ENCODE measurements around the gene CPOX.
A peak's percentile ranks its signal among the peaks of the same experiment; 100 is the strongest.

The CPOX gene

DNA sequence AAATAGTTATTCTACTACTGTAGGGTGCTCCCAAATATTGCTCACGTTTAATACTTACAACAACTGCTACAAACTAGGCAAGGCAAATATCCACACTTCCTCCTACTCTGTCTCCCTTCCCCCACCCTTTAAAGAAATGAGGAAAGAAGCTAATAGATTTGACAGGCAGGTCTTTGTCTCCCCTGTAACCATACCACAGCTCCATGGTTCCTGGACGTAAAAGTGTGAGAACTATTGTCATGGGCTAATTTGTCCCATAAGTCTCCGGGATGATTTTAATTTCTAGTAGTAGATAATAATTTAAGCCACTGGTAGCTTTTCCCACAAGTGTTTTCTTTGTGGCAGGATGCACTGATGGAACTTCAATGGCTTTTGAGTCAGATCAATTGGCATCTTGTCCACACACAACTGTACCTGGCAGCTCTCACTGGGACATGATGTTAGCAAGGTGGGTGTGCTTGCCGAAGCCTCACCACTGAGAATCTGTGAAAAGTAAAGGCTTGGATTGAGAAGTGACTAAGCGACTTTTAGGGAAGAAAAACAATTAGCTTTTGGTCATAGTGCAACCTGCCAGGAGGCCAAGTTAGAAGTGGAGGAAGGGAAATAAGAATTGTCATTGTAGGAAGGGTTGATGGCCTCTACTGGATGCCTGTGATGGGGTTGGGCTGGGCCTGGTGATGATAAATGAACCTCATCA is 1.4 kb upstream of the CPOX start:
- DNase-seq = no peak

DNA sequence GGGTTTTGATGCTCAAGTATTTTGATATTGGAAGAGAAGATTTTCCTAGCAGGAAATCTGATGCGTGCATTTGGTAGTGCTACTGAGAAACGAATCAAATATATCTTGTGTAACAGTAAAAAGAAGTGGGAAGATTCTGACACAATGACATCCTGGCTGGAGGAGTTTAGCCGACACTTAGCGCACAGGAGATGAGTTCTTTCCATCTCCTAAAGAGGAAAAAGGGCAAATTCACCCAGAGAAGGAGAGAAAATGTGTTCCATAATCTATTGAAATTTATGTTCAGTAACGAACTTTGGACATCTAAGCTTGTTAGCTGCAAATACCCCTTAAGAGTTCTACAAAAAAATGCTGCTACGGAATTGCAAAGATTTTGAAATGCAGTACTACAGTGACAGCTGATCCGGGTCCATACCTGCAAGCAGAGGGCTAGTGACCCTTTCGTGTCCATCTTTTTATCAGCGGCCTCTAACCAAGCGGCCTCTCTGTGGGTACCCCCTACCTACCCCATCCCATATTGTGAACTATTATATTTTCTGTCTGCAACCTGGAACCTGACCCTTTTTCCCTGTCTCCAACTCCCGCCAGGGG is 971 bp downstream of the CPOX start:
- no peak for DNase-seq

DNA sequence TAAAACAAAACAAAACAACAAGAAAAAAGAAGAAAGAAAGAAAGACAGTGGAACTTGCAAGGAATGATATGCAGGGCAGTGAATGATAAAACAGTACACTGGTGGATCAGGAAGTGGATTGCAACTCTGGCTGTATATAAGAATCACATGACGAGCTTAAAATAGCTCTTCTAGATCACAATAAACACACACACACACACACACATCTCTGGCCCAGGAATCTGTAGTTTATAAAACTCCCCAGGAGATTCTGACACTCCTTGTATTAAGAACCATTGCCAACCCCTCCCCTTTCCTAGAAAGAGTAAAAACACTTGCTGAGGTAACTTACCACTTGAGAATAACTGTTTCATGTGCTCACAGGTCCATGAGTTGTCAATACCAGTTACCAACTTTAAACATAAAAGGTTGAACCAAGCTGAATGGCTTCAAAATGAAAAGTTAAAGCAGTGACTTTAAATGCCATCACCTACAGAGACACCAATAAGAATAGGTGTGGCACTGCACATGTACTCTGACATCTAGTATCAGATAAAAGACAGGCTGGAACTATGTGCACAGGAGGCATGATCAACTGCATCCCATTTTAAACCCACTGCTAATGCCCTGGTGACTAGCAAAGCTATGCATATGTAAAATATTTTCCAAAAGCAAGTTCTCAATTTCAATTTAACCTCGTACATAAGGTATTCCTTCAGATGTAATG is 3.9 kb downstream of the CPOX start:
- no peak for DNase-seq

DNA sequence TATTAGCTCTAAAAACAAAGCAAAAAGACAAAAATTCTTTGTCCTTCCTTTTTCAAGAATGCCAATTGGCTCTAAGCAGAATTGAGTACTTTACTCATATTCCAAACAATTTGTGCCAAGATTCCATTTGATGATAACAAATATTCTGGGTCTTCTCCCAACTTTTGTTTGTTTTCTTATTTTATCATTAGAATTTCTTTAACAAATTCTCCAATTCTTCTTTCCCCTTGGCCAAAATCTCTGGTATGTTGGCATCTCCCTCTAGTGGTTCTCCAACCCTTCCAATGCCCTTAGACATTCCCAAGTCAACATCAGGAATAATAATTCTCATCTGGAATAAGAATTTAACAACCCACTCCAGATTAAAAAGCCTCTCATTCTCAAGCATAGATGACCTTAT is 5.3 kb downstream of the CPOX start:
- DNase-seq = no peak

GRCh38 chr3:98587654-98588053 is 5.8 kb downstream of the CPOX start:
- DNase-seq = no peak

GRCh38 chr3:98584547-98584946 is 8.9 kb downstream of the CPOX start:
- DNase-seq = no peak

- DNase-seq = no peak
These were observed 9.6 kb downstream of the CPOX start for GRCh38 chr3:98583766-98584165.

DNA sequence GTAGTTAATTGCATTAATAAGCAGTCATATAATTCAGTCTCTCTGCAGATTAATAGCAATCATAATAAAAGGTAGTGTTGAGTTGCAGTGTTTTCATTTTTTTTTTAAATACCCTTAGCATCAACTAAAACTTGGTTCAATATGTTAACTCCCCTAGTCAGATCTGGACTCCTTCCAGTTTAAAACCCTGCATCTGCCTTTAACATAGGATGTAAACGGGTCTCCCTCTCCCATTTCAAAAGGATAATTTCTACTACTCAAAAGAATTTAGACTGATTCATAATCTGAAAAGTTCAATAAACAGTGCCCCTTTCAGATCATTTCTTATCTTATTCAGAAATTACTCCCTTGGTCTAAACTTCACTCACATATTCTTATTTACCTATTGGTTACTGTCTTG is 11.4 kb downstream of the CPOX start:
- no peak for DNase-seq

- DNase-seq = no peak
These were observed 11.9 kb downstream of the CPOX start for GRCh38 chr3:98581474-98581873.

DNA sequence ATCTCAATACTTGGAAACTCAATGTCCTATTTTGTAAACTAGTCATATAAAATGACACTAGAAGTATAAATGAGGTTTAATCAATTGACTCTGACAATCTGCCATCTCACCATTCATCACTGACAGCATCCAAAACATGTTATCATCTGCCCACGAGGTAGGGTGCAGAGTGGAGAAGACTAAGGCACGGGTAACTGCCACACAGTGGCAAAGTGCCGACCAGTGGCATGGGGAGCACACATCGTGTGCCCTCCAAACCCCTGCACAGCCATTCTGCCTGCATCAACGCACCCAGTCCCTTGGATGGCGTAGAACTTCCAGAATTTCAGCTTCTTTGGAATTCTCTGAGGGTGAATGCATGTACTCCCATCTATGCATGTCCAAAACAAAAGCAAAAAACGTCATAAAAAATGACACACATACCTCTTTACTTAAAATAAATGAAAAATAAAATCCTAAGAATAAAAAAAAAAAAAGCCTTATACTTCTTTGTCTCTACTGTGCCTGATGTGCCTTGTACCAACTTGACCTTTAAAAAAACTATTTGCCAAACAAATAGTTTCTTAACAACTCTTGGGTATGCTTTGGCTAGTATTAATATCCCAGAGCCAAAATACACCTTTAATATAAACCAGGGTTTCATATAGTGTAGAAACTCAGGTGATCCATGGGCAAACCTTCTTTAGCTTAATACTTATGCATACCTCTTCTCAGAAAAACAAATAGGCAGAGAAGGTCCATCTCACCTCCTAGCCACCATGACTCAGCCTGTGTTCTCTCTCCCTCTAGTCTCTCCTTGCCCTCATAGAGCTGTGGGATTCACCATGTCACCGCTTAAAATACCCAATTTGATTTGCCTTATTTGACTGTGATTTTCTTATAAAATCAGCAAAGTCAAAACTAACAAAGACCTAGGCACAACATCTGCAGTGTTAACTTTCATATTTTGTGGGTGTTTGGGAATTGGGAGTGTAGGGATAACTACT is 12.7 kb downstream of the CPOX start:
- DNase-seq = no peak

- no peak for DNase-seq
These were observed 16.1 kb downstream of the CPOX start for GRCh38 chr3:98577178-98577895.

DNA sequence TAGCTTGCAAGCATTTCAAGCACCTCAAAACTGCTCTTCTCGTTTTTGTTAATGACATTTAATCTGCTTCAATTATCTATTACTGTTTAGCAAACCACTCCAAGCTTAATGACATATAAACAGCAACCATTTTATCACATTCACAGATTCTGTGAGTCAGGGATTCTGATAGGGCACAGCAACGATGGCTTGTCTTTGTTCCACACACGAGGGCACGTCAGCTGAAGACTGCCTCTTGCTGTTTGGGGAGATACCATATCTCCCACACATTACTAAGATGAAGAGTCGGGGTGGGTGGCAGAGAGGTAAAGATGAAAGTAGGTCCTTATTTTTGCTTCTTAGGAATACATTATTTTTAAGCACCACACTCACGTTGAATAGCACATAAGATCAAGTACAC is 19.3 kb downstream of the CPOX start:
- no peak for DNase-seq

DNA sequence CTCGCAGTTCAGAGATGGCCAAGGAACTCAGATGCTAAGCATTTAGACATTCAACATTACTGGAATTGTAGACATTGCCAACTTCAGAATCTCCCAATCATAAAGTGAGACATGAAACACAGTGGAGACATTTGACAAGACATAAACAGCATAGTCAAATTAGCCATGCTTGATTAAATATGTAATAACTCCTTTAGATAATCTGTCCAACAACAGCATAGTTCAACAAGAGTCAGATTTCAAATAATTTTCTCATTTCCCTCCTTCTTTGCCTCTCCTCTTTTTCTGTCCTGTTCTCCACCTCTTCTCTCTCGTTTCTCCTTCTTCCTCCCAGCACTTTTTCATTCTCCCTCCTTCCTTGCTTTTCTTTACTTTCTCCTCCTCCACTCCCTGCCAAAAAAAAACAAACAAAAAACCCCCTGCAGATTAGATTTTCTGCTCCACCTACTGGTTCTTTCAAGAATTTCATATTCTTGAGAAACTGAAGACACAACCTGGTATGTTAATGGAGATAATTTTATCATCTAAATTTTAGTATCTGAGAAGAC is 20.2 kb downstream of the CPOX start:
- no peak for DNase-seq

DNA sequence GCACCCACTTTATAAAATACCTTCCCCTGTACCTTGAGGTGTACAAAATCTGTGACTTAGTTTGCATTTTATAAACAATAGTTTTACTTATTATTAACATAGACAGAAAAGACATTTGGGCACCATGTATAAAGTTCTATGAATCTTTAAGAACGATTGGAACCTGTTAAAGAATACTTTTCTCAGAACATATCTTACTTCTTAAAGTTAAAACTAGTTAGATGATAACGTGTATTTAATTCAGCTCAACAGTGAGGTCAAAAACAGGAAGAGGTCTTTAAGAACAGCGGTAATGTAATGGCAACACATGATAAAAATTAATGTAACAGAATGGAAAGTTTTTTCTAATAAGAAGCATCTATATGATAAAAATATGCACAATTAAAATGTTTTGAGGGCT is 25.0 kb downstream of the CPOX start:
- DNase-seq = no peak

- DNase-seq = peak; percentile 36
These were observed 25.6 kb downstream of the CPOX start for GRCh38 chr3:98567666-98568270.

GRCh38 chr3:98565843-98566242 is 27.6 kb downstream of the CPOX start:
- no peak for DNase-seq

DNA sequence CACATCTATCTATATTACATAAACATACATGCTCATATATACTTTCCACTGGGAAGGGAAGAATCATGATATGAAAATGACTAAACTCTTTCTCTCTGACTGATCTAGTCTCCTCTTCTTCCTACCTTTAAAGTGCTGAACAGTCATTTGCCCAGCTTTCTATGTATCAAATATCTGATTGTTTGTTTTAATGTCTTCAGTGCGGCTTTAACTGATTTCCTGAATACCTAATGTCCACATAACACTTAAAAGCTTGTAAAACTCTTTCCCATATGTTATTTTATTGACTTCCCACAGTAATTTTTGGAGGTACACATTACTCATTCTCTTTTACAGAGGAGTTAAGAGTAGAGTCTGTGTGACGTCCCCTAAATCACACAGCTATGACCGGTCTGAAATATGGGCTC is 28.2 kb downstream of the CPOX start:
- DNase-seq = no peak

DNA sequence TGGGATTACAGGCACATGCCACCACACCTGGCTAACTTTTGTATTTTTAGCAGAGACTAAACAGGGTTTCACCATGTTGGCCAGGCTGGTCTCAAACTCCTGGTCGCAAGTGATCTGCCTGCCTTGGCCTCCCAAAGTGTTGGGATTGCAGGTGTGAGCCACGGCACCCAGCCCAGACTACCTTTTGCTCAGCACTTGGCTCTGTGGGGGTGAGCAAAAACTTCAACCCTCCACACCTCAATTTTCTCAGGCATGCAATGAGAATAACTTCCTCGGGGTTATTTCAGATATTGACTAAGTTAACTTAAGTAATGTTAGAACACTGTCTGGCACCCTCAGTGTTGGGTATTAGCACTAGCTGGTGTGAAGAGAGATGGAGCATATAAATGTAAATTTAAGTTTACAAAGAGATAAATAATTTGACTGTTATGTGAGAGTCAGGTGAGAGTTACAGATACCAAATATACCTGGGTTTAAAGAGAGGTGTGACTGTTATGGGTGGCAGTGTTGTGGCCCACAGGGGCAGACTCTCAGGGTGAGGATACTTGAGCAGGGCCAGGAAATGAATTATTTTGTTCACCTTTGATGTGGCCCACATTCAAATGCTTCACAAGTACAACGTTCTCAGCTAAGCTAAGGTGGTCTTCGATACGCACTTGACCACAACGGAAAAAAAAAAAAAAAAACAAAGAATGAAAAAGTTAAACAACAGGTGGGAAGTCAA is 29.0 kb downstream of the CPOX start:
- peak; percentile 64 for DNase-seq

DNA sequence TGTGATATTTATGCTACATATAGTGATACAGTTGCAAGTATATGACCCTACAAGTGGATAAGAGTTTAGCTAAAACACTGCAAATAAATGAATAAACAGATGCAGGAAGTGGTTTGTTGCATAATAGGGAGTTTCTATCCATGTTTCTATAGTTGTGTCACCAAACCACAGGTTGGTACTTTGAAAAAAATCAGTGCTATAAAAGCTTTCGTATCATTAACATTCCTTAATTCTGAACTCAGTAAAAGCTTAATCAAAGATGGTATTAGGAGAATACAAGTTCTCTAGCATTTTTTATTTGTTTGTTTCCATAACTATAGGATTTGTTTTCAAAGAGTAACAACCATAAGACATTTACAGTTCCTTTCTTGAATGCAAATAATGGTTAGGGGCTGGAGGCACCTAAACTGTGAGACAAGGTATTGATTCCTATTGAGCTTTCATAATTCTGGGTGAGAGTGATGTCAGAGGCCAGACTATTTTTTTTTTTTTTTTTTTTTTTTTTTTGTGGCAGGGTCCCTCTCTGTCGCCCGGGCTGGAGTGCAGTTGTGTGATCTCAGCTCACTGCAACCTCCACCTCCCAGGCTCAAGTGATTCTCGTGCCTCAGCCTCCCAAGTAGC is 29.6 kb downstream of the CPOX start:
- peak; percentile 38 for DNase-seq

GRCh38 chr3:98561727-98562521 is 31.5 kb downstream of the CPOX start:
- DNase-seq = peak; percentile 53

All from CD4-positive, alpha-beta T cell treated with Interleukin-17A for 4 hours (primary cell).